Suprapubic skin (tissue), 4 donors: Measurements from ENCODE around the gene LPGAT1. TPM values are rescaled to one million over a fixed set of nuclear protein-coding genes. Genes with fewer than 3 reads are reported as not detected.

Source experiments
- total RNA-seq, 4 donors: library from RNA; depleted of rRNA; stranded (reverse); fragments of >200 nt; gene quantifications; one replicate each; pipeline ENCODE4 v1.1.0, GENCODE V29; 2016

Gene LPGAT1
- total RNA-seq, 4 donors from 2014 or later = 15.8 to 26.2 (median 18.2) TPM

Other genes starting within 250 kb of the LPGAT1 start
- gene NEK2, start 155.1 kb downstream of the LPGAT1 start, total RNA-seq = 10 to 100 TPM in 1 of 4 donors, 1 to 10 TPM in 2, not detected in 1; 3.2 to 11.8 (median 3.6) TPM
- gene INTS7, start 204.8 kb upstream of the LPGAT1 start, total RNA-seq = 10 to 100 TPM; 13.5 to 22.3 (median 18.2) TPM
- 1 to 10 TPM in 3 of 4 donors, under 1 TPM in 1; 0.89 to 7.1 (median 4.4) TPM for gene DTL, start 205.0 kb upstream of the LPGAT1 start, total RNA-seq